Activated CD4-positive, alpha-beta T cell treated with anti-CD3 and anti-CD28 coated beads for 24 hours (primary cell): Measurements from ENCODE around the gene CAPN5.
"Not testable (repeated sequence)": the region's sequence is repeated elsewhere in the genome, so short reads cannot be mapped to it uniquely, and the experiment has no call there.

Experiments
- DNase-seq, 2 donors: peaks; one replicate each; pipeline ENCODE4 v3.0.0-alpha.2; 2020; ENCODE audit warnings: low read depth in 2 of 2

CAPN5 gene

GRCh38 chr11:77042111-77042726, 24.6 kb upstream of the CAPN5 start:
- no peak for DNase-seq

- no peak for DNase-seq
Measured at GRCh38 chr11:77044356-77044755, 22.4 kb upstream of the CAPN5 start.

- DNase-seq: no peak
Measured at GRCh38 chr11:77044886-77045285, 21.9 kb upstream of the CAPN5 start.

- DNase-seq: peak; percentile 36 to 47
Measured at GRCh38 chr11:77046060-77046501, 20.7 kb upstream of the CAPN5 start.

- peak; percentile 38 to 73 for DNase-seq
Measured at GRCh38 chr11:77047007-77047927, 19.5 kb upstream of the CAPN5 start.

- DNase-seq: not testable (repeated sequence)
Measured at GRCh38 chr11:77047928-77048446, 18.8 kb upstream of the CAPN5 start.

- DNase-seq: no peak
Measured at GRCh38 chr11:77049026-77049425, 17.7 kb upstream of the CAPN5 start.

- no peak for DNase-seq
Measured at GRCh38 chr11:77051511-77051910, 15.3 kb upstream of the CAPN5 start.

- DNase-seq: no peak
Measured at GRCh38 chr11:77052518-77052917, 14.3 kb upstream of the CAPN5 start.

GRCh38 chr11:77053217-77054015, 13.4 kb upstream of the CAPN5 start:
- no peak for DNase-seq

GRCh38 chr11:77054084-77054483, 12.7 kb upstream of the CAPN5 start:
- no peak for DNase-seq

- no peak for DNase-seq
Measured at GRCh38 chr11:77055101-77055561, 11.6 kb upstream of the CAPN5 start.

GRCh38 chr11:77055913-77056312, 10.9 kb upstream of the CAPN5 start:
- DNase-seq: no peak

GRCh38 chr11:77056814-77057402, 9.9 kb upstream of the CAPN5 start:
- DNase-seq: no peak

- no peak for DNase-seq
Measured at GRCh38 chr11:77057938-77058474, 8.8 kb upstream of the CAPN5 start.

- DNase-seq: no peak
Measured at GRCh38 chr11:77058900-77059299, 7.9 kb upstream of the CAPN5 start.

- no peak for DNase-seq
Measured at GRCh38 chr11:77059806-77060205, 7.0 kb upstream of the CAPN5 start.

GRCh38 chr11:77060234-77060633, 6.5 kb upstream of the CAPN5 start:
- DNase-seq: no peak

- DNase-seq: not testable (repeated sequence)
Measured at GRCh38 chr11:77061258-77061657, 5.5 kb upstream of the CAPN5 start.

- DNase-seq: no peak
Measured at GRCh38 chr11:77062924-77063323, 3.8 kb upstream of the CAPN5 start.

GRCh38 chr11:77063407-77063806, 3.4 kb upstream of the CAPN5 start:
- no peak for DNase-seq
